ENCODE data around the gene LIMS2.

LIMS2 gene

GRCh38 chr2:127597046-127597983 lies 78.0 kb downstream of the LIMS2 start:
- DNase-seq, result no peak

- DNase-seq, result no peak
These were observed 78.9 kb downstream of the LIMS2 start for GRCh38 chr2:127596311-127597045.

DNA sequence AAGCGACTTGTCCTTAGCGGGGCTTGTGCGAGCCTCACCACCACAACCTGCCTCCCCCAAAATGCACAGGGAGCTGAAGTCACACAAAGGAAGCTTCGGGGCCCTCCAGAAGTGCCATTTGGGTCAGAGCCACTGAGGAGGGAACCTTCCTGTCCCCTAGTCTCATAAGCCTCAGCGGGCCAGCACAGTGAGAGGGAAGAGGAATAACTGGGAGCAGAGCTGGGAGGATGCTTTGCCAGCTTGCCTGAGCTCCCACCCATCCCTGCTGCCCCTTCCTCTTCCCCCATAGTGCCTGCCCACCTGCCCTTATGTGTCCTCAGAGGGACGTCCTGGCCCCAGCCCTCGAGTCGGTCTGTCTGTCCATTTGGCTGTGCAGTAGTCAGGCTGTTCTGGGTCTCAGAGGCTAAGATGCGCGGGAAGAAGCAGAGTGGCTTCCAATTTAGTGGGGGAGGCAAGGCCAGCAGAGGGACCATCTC lies 81.2 kb downstream of the LIMS2 start:
- no peak for DNase-seq

GRCh38 chr2:127593228-127594115 lies 81.9 kb downstream of the LIMS2 start:
- DNase-seq, result no peak

- no peak for DNase-seq
These were observed 82.5 kb downstream of the LIMS2 start for GRCh38 chr2:127592761-127593227.

- peak in 3 of 5 experiments; percentile 36 to 56 (median 48) for DNase-seq
These were observed 84.0 kb downstream of the LIMS2 start for GRCh38 chr2:127591221-127591923.

- no peak for DNase-seq
These were observed 84.7 kb downstream of the LIMS2 start for GRCh38 chr2:127590386-127591190.

DNA sequence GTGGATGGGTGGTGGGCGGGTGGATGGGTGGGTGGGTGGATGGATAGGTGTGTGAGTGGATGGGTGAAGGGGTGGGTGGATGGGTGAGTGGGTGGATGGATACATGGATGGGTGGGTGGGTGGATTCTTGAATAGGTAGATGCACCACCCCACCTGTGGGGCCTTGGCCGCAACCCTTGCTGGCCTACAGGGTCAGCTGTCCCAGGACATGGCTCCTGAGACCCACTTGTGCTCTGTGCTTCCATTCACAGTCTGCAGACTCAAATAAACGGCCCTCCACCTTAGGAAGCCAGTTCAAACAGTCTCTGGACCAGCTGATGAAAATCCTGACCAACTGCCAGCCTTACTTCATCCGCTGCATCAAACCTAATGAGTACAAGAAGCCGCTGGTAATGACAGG lies 85.5 kb downstream of the LIMS2 start:
- no peak for DNase-seq

- DNase-seq, result no peak
These were observed 86.0 kb downstream of the LIMS2 start for GRCh38 chr2:127589358-127589757.
